Measurements from ENCODE around the gene NEUROD2.
"Not testable (repeated sequence)": the region's sequence is repeated elsewhere in the genome, so short reads cannot be mapped to it uniquely, and the experiment has no call there.

Gene NEUROD2

GRCh38 chr17:39601758-39602532 is 5.8 kb downstream of the NEUROD2 start:
- DNase-seq, result no peak

GRCh38 chr17:39600997-39601597 is 6.6 kb downstream of the NEUROD2 start:
- DNase-seq, result no peak

DNA sequence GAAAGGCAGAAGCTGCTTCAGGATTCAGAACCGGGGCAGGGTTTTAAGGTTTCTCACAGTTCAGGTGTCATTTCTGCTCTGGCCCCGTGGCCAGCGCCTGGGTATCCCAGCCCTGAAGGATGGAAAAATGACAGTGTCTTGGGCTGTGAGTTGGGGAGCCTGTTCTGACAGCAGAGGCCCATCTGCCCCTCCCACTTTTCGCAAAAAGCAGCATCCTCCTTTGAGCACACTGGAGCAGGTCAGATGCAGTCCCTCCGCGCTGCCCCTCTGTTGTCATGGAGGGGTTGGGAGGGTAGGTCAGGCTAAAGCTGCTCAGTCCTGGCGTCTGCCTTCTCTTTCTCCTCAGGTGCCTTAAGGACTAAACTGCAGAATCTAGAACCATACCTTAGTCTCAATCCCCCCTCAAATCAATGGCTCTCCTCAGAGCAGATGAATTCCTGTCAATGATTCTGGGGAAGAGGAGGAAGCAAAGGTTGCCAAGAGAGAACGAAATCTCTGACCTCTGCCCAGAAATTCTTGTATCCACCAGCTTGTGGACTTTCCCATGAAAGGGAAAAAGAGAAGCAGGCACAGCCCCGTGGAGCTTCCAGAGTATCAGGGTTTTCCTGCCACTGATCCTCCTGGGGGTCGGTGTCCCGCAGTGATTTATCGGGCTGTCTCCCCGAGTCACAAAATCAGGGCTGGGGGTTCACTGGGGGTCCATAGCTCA is 7.3 kb downstream of the NEUROD2 start:
- no peak for DNase-seq

- DNase-seq, result no peak
Observed at GRCh38 chr17:39599665-39600231, 8.0 kb downstream of the NEUROD2 start.

GRCh38 chr17:39599004-39599664 is 8.6 kb downstream of the NEUROD2 start:
- DNase-seq, result no peak

DNA sequence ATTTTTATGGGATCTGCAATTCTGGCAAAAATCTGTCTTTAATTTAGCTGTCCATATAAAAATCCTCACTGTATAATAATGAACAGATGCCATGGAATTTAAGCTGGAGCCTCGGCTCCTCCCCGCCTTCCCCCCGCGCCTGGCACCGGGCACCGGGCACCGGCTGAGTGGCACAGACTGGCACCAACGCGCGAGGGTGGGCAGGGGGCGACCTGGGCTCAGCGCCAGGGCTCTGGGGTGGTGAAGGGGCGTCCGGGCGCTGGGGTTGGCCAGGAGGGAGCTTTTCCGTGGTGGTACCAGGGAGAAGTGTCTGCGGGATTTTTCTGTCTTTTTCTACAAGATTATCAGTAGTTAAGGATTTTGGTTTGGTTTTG is 9.1 kb downstream of the NEUROD2 start:
- DNase-seq, result no peak

GRCh38 chr17:39598047-39598481 is 9.7 kb downstream of the NEUROD2 start:
- no peak for DNase-seq

DNA sequence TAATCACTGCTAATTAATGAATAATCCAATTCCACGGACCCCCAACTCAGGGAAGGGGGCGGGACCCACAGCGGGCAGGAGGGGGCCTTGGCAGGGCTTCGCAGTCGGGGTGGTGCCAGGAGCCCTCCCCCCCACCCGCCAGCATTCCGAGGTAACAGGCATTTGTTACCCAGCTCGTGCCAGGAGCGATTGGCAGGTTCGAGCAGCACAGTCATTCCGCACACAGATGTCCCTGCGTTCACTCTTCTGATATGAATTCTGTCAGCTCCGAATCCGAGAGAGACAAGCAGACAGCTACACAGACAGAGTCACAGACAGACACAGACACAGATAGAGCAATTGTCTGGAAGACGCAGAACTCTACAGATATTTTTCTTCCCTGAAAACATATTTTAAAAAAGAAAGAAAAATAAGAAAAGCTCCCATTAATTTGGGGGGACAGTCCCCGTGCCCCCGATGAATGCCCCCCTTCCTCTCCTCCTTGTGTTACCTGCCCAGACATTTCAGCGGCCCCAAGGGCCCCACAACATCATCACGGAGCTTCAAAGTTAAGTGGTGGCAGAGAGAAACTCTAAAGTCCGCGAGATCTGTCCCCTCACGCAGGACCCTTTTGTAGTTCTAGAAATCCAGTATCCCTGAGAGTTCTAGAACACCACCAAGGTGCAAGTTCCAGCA is 10.2 kb downstream of the NEUROD2 start:
- no peak for DNase-seq

DNA sequence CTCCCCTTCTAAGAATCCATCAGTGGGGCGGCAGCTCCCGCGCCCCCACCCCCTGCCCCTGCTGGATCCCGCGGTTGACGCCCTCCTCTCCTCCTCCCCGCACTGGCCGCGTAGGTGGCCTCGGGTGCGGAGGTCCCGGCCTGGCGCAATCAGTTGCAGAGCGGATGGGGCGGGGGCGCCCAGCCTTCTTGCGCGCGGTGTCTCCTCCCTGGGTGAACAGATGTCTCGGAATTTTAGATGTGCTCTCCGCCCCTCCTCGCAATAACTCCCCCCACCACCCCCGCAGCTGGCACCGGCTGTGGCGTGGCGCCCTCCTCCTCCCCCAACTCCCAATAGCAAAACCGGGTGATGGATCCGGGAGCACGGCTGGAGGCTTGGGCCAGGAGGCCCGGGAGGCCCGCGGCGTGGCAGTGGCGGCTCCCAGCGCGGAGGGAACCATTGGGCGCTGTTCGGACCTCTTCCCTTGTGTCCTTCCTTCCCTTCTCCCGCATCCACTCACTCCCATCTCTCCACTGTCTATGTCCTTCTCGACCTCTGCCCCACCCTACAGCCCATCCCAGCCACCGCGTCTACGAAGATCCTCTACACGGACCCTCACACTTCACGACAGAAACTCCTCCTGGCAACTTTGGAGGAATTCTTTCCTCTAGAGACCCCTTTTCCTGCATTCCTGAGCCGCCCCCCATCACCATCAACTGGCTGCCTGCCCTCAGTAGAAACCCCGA is 11.0 kb downstream of the NEUROD2 start:
- DNase-seq, result no peak

GRCh38 chr17:39595928-39596510 is 11.7 kb downstream of the NEUROD2 start:
- DNase-seq, result no peak

- DNase-seq, result no peak
Observed at GRCh38 chr17:39595294-39595693, 12.4 kb downstream of the NEUROD2 start.

GRCh38 chr17:39593371-39593770 is 14.3 kb downstream of the NEUROD2 start:
- DNase-seq, result no peak

- DNase-seq, result peak; percentile 25
Observed at GRCh38 chr17:39591958-39592954, 15.5 kb downstream of the NEUROD2 start.

- not testable (repeated sequence) for DNase-seq
Observed at GRCh38 chr17:39590180-39590579, 17.5 kb downstream of the NEUROD2 start.

- no peak for DNase-seq
Observed at GRCh38 chr17:39582658-39583057, 25.1 kb downstream of the NEUROD2 start.

GRCh38 chr17:39581759-39582085 is 26.0 kb downstream of the NEUROD2 start:
- DNase-seq, result no peak

- DNase-seq, result no peak
Observed at GRCh38 chr17:39581071-39581758, 26.5 kb downstream of the NEUROD2 start.

GRCh38 chr17:39580082-39580468 is 27.6 kb downstream of the NEUROD2 start:
- DNase-seq, result no peak

DNA sequence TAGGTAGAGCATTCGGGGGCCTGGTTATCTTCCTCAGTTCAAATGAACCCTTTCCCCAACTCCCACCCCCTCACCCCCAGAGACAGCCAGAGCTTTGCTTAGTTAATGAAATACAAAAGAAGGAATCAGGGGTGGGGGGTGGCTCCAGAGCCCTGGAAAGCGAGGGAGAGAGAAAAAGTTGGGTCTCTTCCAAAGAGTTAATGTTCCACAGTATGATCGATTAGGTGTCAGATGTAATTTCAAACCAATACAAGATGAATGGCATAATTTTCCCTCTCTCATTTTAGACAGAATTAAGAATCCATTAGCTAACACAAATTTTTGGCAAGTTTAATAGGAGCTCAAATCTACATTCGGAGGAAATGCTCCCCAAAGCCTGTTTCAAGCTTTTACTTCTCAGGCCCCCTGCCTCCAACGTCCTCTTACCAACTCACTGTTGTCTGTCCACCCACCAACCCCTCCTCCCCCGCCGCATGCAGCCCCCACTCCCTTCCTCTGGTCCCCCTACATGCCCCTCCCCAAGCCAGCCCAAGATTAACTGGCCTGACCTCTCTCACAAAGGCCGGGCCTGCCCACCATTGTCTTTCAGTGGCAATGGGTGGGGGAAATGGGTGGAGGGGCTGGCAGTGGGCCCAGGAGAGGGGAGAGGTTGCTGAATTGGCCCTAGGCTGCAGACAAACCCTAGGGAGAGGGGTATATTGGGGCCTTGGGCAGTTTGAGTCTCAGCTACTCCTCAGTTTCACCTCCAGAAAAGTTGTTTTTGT is 28.2 kb downstream of the NEUROD2 start:
- no peak for DNase-seq

Measured in activated CD4-positive, alpha-beta T cell treated with anti-CD3 and anti-CD28 coated beads, Interleukin-2, amount 50 U/mL, for 1 hour (primary cell).